Spleen (tissue), 11 donors: ENCODE results near the gene CIAO3. TPM values are rescaled to one million over a fixed set of nuclear protein-coding genes. Genes with fewer than 3 reads are reported as not detected.
A peak's percentile ranks its signal among the peaks of the same experiment; 100 is the strongest.

ENCODE experiments used
- DNase-seq: peaks from one replicate; pipeline ENCODE4 v3.0.0-alpha.2; 2020
- H3K27ac ChIP-seq, 8 donors: fragments of 200-600 bp; sonication (generic) in 7 of 8; 1 replicate in 4 of 8; 2 replicates in 4 of 8; pipeline versions ENCODE4 v1.5.0 to v1.8.0; 2016 to 2021; ENCODE audit warnings: inconsistent platforms in 4 of 8, mild to moderate bottlenecking in 4 of 8, moderate library complexity in 1 of 8
- H3K27me3 ChIP-seq, 7 donors: fragments of 200-600 bp; sonication (generic) in 6 of 7; replicated peaks in 1 of 7; 1 replicate in 4 of 7; 2 replicates in 3 of 7; pipeline versions ENCODE4 v1.5.0 to v1.8.0; 2016 to 2021; ENCODE audit warnings: inconsistent platforms in 3 of 7, mild to moderate bottlenecking in 1 of 7
- H3K36me3 ChIP-seq, 6 donors: fragments of 200-600 bp; sonication (generic) in 5 of 6; 1 replicate in 4 of 6; 2 replicates in 2 of 6; pipeline versions ENCODE4 v1.5.0 to v1.8.0; 2016 to 2021; ENCODE audit warnings: inconsistent platforms in 2 of 6
- H3K4me1 ChIP-seq, 6 donors: fragments of 200-600 bp; sonication (generic) in 5 of 6; 1 replicate in 3 of 6; 2 replicates in 3 of 6; pipeline versions ENCODE4 v1.5.0 to v1.8.0; 2016 to 2021; ENCODE audit warnings: inconsistent platforms in 3 of 6
- H3K4me3 ChIP-seq, 8 donors: fragments of 200-600 bp; sonication (generic) in 7 of 8; 1 replicate in 4 of 8; 2 replicates in 4 of 8; pipeline versions ENCODE4 v1.5.0 to v1.8.0; 2016 to 2021; ENCODE audit warnings: inconsistent platforms in 4 of 8, mild to moderate bottlenecking in 4 of 8, moderate library complexity in 2 of 8
- H3K9me3 ChIP-seq, 8 donors: fragments of 200-600 bp; sonication (generic) in 7 of 8; 1 replicate in 4 of 8; 2 replicates in 4 of 8; pipeline versions ENCODE4 v1.5.0 to v1.8.0; 2016 to 2021; ENCODE audit warnings: inconsistent platforms in 4 of 8
- CTCF ChIP-seq, 11 experiments: fragments of 200-600 bp in 7 of 11; fragments of 450-650 bp in 4 of 11; sonication (generic) in 4 of 11; IDR thresholded peaks in 8 of 11; conservative IDR thresholded peaks in 3 of 11; 1 replicate in 7 of 11; 2 replicates in 4 of 11; pipeline versions ENCODE4 v1.4.0 to v1.8.0; 2016 to 2021; ENCODE audit warnings: antibody characterized with exemption in 11 of 11, inconsistent platforms in 4 of 11, mild to moderate bottlenecking in 1 of 11
- POLR2A ChIP-seq, 3 donors: fragments of 450-650 bp; IDR thresholded peaks; one replicate each; pipeline ENCODE4 v1.5.1; 2017; ENCODE audit warnings: antibody characterized with exemption in 3 of 3, mild to moderate bottlenecking in 1 of 3
- POLR2AphosphoS5 ChIP-seq, 3 donors: sonication (generic); formaldehyde crosslinking; IDR thresholded peaks; one replicate each; pipeline ENCODE4 v1.5.1; 2017; ENCODE audit warnings: antibody characterized with exemption in 3 of 3
- WGBS, 5 donors: extraction: QIAGEN DNeasy Blood & Tissue Kit in 3 of 5; methylation state at CpG; one replicate each; pipeline versions ENCODE4 v1.1.5 to v1.1.7; 2013 to 2018; 5-methylcytosine and 5-hydroxymethylcytosine counted together
- intact Hi-C: fragments of 100-400 bp; cut with DNase I; formaldehyde crosslinking; loops from one replicate; pipeline ENCODE4 v1.15.0; 2023; ENCODE audit warnings: low total_unique reads
- polyA plus RNA-seq, 3 donors: library from polyadenylated mRNA; stranded (reverse); fragments of 200-250 nt; gene quantifications; one replicate each; pipeline ENCODE4 v1.2.1, GENCODE V29; 2013
- total RNA-seq, 7 donors: library from RNA; depleted of rRNA in 3 of 7; stranded (reverse); fragments of >200 nt in 3 of 7; fragmentation: NEBNext Ultra II Directional in 4 of 7; extraction: Animal tissue kit (Norgen Biotek cat#: 25700) in 4 of 7; gene quantifications; one replicate each; pipeline versions ENCODE4 v1.1.0 to v1.2.1, GENCODE V29; 2016 to 2021
- donor health status: healthy with polysubstance abuse.
- donor health status: DM: no; HTN: no; CAD: no; lungs with moderate emphysema.
- donor health status: DM: no; HTN: no; CAD: no.
- donor health status: Bipolar disorder and iron deficiency.
- donor health status: healthy.
- donor health status: DM: no; HTN: no; CAD: no.
- donor health status: DM: yes; HTN: yes; CAD: no.

The CIAO3 gene
- total and polyA plus RNA-seq, 10 donors = 24.9 to 80.4 (median 39.4) TPM

DNA sequence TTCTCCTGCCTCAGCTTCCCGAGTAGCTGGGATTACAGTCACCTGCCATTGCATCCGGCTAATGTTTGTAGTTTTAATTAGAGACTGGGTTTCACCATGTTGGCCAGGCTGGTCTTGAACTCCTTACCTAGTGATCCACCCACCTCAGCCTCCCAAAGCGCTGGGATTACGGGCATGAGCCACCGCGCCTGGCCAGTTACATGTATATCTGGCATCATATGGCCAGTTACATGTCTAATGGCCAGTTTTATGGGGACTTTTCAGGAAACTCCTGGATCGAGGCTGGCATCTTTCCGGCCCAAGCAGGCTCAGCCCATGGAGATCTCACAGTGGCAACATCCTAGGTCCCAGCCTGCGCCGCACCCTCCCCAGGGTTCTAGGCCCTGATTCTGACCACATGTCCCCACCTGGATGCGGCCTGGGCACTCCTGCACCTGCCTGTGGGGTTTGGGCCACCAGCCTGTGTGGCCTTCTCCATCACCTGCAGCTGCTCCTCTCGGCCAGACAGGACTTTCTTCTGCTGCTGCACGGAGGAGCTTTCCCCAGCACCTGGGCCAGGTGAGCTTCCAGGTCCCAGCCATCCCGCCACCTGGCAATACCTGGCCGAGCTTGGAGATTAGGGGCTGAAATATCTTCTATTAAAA is 1.3 kb upstream of the CIAO3 start:
- Histone ChIP-seq H3K27me3 (peaks cover 0 to 24% (median 0%) of the 10 kb centered on the region in 7 donors), H3K36me3 (peaks cover 0 to 25% (median 10%) of the 10 kb centered on the region in 6 donors), H3K4me3 (no peak overlapping the region), H3K4me1 (peaks cover 14 to 43% (median 24%) of the 10 kb centered on the region in 6 donors), H3K9me3 (no peaks in the 10 kb centered on the region), H3K27ac (no peak overlapping the region)
- WGBS, 5 donors = 90 to 99% (median 91%) methylated on average over 9 to 15 of the region's 15 CpGs
- intact Hi-C loops = no loop called here
- TF ChIP-seq CTCF (IDR thresholded peaks at IDR 0.05 in 8 of 11, conservative IDR thresholded peaks at IDR 0.05 in 3 of 11) = no peak
- no peak for TF ChIP-seq POLR2A (IDR thresholded peaks at IDR 0.05)
- TF ChIP-seq POLR2AphosphoS5 (IDR thresholded peaks at IDR 0.05) = no peak
- peak; percentile 71 for DNase-seq

- TF ChIP-seq POLR2AphosphoS5 (IDR thresholded peaks at IDR 0.05) (no peak), POLR2A (IDR thresholded peaks at IDR 0.05) (no peak), CTCF (IDR thresholded peaks at IDR 0.05 in 8 of 11, conservative IDR thresholded peaks at IDR 0.05 in 3 of 11) (no peak)
- DNase-seq = no peak
- intact Hi-C loops = no loop called here
- Histone ChIP-seq H3K36me3 (peaks cover 0 to 42% (median 27%) of the 10 kb centered on the region in 6 donors), H3K27me3 (peaks cover 0 to 23% (median 0%) of the 10 kb centered on the region in 7 donors), H3K27ac (peak overlapping the region in 7 of 8 donors; percentile 67 to 89 (median 78)), H3K4me1 (peaks cover 14 to 50% (median 24%) of the 10 kb centered on the region in 6 donors), H3K4me3 (peak overlapping the region; percentile 81 to 97 (median 91)), H3K9me3 (no peaks in the 10 kb centered on the region)
- 0 to 1% (median 0%) methylated on average over 17 to 22 of the region's 22 CpGs; no CpG with 5 or more reads in 1 of the 5 donors for WGBS, 5 donors
Measured at GRCh38 chr16:740459-740763, 386 bp downstream of the CIAO3 start.

- peaks cover 14 to 50% (median 24%) of the 10 kb centered on the region in 6 donors for H3K4me1 ChIP-seq
- no peaks in the 10 kb centered on the region for H3K9me3 ChIP-seq
- peaks cover 0 to 48% (median 33%) of the 10 kb centered on the region in 6 donors for H3K36me3 ChIP-seq
- WGBS, 5 donors = 51 to 78% (median 54%) methylated on average over 20 to 38 of the region's 38 CpGs
- H3K4me3 ChIP-seq = peak overlapping the region; percentile 81 to 97 (median 91)
- peak; percentile 76 for DNase-seq
- intact Hi-C loops = no loop called here
- TF ChIP-seq POLR2A (IDR thresholded peaks at IDR 0.05) (no peak), CTCF (IDR thresholded peaks at IDR 0.05 in 8 of 11, conservative IDR thresholded peaks at IDR 0.05 in 3 of 11) (no peak), POLR2AphosphoS5 (IDR thresholded peaks at IDR 0.05) (no peak)
- peak overlapping the region in 4 of 8 donors; percentile 77 to 89 (median 84) for H3K27ac ChIP-seq
- peaks cover 0 to 18% (median 0%) of the 10 kb centered on the region in 7 donors for H3K27me3 ChIP-seq
Measured at GRCh38 chr16:739560-740458, 988 bp downstream of the CIAO3 start.
